ENCODE data around the gene KCTD2. TPM values are rescaled to one million over a fixed set of nuclear protein-coding genes. Genes with fewer than 3 reads are reported as not detected.

KCTD2 gene
- total and polyA plus RNA-seq, 4 donors, result 15.1 to 22.3 (median 19.4) TPM

DNA sequence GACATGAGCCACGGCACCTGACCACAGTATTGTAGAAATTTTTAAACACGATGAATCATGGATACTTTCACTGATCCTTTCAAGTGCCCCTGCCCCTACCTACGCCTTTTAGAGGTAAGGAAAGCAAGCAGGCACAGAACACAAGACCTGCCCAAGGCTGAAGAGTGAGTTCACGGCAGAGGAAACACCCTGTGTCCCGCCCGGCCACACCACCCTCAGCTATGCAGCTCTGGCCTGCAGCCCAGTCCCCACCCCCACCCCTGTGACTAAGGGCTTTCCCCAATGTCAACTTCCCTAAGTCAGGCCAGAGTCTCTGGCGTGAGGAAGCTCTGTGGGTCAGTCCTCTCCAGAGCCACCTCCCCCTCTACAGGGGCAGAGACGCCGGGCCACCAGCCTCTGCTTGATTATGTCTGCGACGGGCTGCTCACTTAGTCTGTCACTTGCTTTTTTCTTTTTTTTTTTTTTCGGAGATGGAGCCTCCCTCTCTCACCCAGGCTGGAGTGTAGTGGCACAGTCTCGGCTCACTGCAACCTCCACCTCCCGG, 49.1 kb downstream of the KCTD2 start:
- DNase-seq (peak; percentile 69 to 85 (median 80)), ATAC-seq (ENCODE audit: insufficient read depth, low FRiP score) (peak; percentile 85)
- Histone ChIP-seq H3K27me3 (ENCODE audit: control insufficient read depth in 3 of 3, insufficient read depth in 3 of 3, low read length in 2 of 3) (no peaks in the 10 kb centered on the region), H3K36me3 (ENCODE audit: control insufficient read depth in 4 of 4, insufficient read depth in 4 of 4, low read length in 4 of 4) (peaks cover 0 to 20% (median 14%) of the 10 kb centered on the region in 4 donors), H3K27ac (ENCODE audit: low read depth in 1 of 2, low read length in 1 of 2) (peak overlapping the region in 1 of 2 donors; percentile 57), H3K9me3 (ENCODE audit: control insufficient read depth in 4 of 4, insufficient read depth in 3 of 4, low read length in 3 of 4) (peaks cover 0 to 6% (median 0%) of the 10 kb centered on the region in 4 donors), H3K4me1 (ENCODE audit: control insufficient read depth in 5 of 5, insufficient read depth in 5 of 5, low read length in 5 of 5) (peaks cover 0 to 26% (median 16%) of the 10 kb centered on the region in 5 donors), H3K9ac (ENCODE audit: insufficient read depth in 1 of 2, low read length in 2 of 2) (no peak overlapping the region), H3K4me3 (no peak overlapping the region)
- TF ChIP-seq, protein P1, sequence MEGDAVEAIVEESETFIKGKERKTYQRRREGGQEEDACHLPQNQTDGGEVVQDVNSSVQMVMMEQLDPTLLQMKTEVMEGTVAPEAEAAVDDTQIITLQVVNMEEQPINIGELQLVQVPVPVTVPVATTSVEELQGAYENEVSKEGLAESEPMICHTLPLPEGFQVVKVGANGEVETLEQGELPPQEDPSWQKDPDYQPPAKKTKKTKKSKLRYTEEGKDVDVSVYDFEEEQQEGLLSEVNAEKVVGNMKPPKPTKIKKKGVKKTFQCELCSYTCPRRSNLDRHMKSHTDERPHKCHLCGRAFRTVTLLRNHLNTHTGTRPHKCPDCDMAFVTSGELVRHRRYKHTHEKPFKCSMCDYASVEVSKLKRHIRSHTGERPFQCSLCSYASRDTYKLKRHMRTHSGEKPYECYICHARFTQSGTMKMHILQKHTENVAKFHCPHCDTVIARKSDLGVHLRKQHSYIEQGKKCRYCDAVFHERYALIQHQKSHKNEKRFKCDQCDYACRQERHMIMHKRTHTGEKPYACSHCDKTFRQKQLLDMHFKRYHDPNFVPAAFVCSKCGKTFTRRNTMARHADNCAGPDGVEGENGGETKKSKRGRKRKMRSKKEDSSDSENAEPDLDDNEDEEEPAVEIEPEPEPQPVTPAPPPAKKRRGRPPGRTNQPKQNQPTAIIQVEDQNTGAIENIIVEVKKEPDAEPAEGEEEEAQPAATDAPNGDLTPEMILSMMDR (IDR thresholded peaks at IDR 0.05; ENCODE audit: control extremely low read depth, extremely low read depth), result no peak
- WGBS, 2 donors, result 18 to 24% methylated on average over 14 of the region's 14 CpGs

DNA sequence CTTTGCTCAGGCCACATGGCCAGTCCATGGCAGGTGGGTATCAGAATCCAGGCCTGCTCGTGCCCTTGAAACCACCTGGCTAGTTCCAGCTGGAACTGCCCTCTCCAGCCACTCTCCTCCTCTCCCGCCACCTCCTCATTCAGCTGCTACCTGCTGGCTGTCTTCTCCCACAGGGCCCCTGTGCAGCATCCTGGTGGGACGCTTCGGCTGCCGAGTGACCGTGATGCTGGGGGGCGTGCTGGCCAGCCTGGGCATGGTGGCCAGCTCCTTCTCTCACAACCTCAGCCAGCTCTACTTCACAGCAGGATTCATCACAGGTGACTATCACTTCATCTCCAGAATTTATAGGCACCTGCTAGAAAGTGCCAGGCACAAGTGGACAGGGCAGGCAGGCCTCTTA, 50.8 kb downstream of the KCTD2 start:
- Histone ChIP-seq H3K9ac (ENCODE audit: insufficient read depth in 1 of 2, low read length in 2 of 2) (no peak overlapping the region), H3K4me1 (ENCODE audit: control insufficient read depth in 5 of 5, insufficient read depth in 5 of 5, low read length in 5 of 5) (peaks cover 0 to 12% (median 11%) of the 10 kb centered on the region in 5 donors), H3K9me3 (ENCODE audit: control insufficient read depth in 4 of 4, insufficient read depth in 3 of 4, low read length in 3 of 4) (peaks cover 0 to 6% (median 0%) of the 10 kb centered on the region in 4 donors), H3K27ac (ENCODE audit: low read depth in 1 of 2, low read length in 1 of 2) (no peak overlapping the region), H3K36me3 (ENCODE audit: control insufficient read depth in 4 of 4, insufficient read depth in 4 of 4, low read length in 4 of 4) (peaks cover 0 to 20% (median 14%) of the 10 kb centered on the region in 4 donors), H3K27me3 (ENCODE audit: control insufficient read depth in 3 of 3, insufficient read depth in 3 of 3, low read length in 2 of 3) (no peaks in the 10 kb centered on the region), H3K4me3 (no peak overlapping the region)
- ATAC-seq (ENCODE audit: insufficient read depth, low FRiP score) (no peak), DNase-seq (no peak)
- TF ChIP-seq, protein P1 (IDR thresholded peaks at IDR 0.05; ENCODE audit: control extremely low read depth, extremely low read depth), result no peak
- 96 to 97% methylated on average over 7 of the region's 7 CpGs for WGBS, 2 donors

DNA sequence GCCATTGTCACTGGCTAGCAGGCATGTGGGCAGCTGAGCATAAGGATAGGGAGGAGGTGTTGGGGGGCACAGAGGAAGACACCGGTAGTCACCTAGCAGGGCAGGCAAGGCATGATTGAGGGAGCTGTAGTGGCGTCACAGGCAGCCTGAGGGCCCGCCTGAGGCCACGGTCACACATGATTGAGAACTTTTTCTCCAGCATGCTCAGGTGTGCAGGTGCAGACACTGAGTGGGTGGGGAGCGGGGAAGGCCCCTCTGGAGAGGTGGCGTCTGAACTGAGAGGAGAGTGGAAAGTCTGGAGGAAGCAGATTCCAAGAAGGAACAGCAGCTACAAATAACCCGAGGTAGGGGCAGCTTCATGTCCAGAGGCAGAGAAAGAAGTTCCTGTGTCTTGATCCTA, 51.8 kb downstream of the KCTD2 start:
- H3K4me3 ChIP-seq, result no peak overlapping the region
- TF ChIP-seq, protein P1 (IDR thresholded peaks at IDR 0.05; ENCODE audit: control extremely low read depth, extremely low read depth), result no peak
- WGBS, 2 donors, result 93 to 94% methylated on average over 7 of the region's 7 CpGs
- ATAC-seq (ENCODE audit: insufficient read depth, low FRiP score) (no peak), DNase-seq (no peak)
- peaks cover 0 to 6% (median 0%) of the 10 kb centered on the region in 4 donors for H3K9me3 ChIP-seq (ENCODE audit: control insufficient read depth in 4 of 4, insufficient read depth in 3 of 4, low read length in 3 of 4)
- H3K27me3 ChIP-seq (ENCODE audit: control insufficient read depth in 3 of 3, insufficient read depth in 3 of 3, low read length in 2 of 3), result no peaks in the 10 kb centered on the region
- H3K9ac ChIP-seq (ENCODE audit: insufficient read depth in 1 of 2, low read length in 2 of 2), result no peak overlapping the region
- H3K4me1 ChIP-seq (ENCODE audit: control insufficient read depth in 5 of 5, insufficient read depth in 5 of 5, low read length in 5 of 5), result peaks cover 0 to 7% (median 2%) of the 10 kb centered on the region in 5 donors
- H3K27ac ChIP-seq (ENCODE audit: low read depth in 1 of 2, low read length in 1 of 2), result no peak overlapping the region
- H3K36me3 ChIP-seq (ENCODE audit: control insufficient read depth in 4 of 4, insufficient read depth in 4 of 4, low read length in 4 of 4), result peaks cover 0 to 22% (median 14%) of the 10 kb centered on the region in 4 donors

All from lung (tissue), 12 donors.